D341Med (cell line): ENCODE data around the gene TNS4.

Experiments used
- DNase-seq: peaks from one replicate; pipeline ENCODE4 v3.0.0; 2012; ENCODE audit warnings: low spot score

The TNS4 gene

GRCh38 chr17:40535438-40535837 is 34.0 kb upstream of the TNS4 start:
- DNase-seq = no peak

GRCh38 chr17:40534371-40535189 is 33.2 kb upstream of the TNS4 start:
- DNase-seq = no peak

- no peak for DNase-seq
These were observed 32.5 kb upstream of the TNS4 start for GRCh38 chr17:40533896-40534295.

GRCh38 chr17:40532520-40533253 is 31.3 kb upstream of the TNS4 start:
- DNase-seq = no peak

GRCh38 chr17:40531051-40531991 is 29.9 kb upstream of the TNS4 start:
- DNase-seq = no peak

GRCh38 chr17:40530531-40530994 is 29.1 kb upstream of the TNS4 start:
- DNase-seq = no peak

GRCh38 chr17:40529991-40530390 is 28.6 kb upstream of the TNS4 start:
- no peak for DNase-seq

GRCh38 chr17:40528692-40529417 is 27.4 kb upstream of the TNS4 start:
- no peak for DNase-seq

GRCh38 chr17:40526668-40527067 is 25.2 kb upstream of the TNS4 start:
- no peak for DNase-seq

GRCh38 chr17:40525294-40525693 is 23.9 kb upstream of the TNS4 start:
- DNase-seq = no peak

- no peak for DNase-seq
These were observed 23.0 kb upstream of the TNS4 start for GRCh38 chr17:40524243-40524965.

- no peak for DNase-seq
These were observed 21.5 kb upstream of the TNS4 start for GRCh38 chr17:40522961-40523310.

- no peak for DNase-seq
These were observed 21.0 kb upstream of the TNS4 start for GRCh38 chr17:40522250-40522960.

- DNase-seq = no peak
These were observed 19.6 kb upstream of the TNS4 start for GRCh38 chr17:40520991-40521453.

GRCh38 chr17:40519089-40519775 is 17.8 kb upstream of the TNS4 start:
- DNase-seq = no peak

GRCh38 chr17:40518401-40519088 is 17.1 kb upstream of the TNS4 start:
- DNase-seq = no peak

GRCh38 chr17:40517981-40518380 is 16.6 kb upstream of the TNS4 start:
- no peak for DNase-seq

GRCh38 chr17:40517286-40517662 is 15.9 kb upstream of the TNS4 start:
- no peak for DNase-seq
